Neural crest cell (in vitro differentiated cells): Measurements from ENCODE around the gene SYNGAP1. TPM values are rescaled to one million over a fixed set of nuclear protein-coding genes. Genes with fewer than 3 reads are reported as not detected.
A peak's percentile ranks its signal among the peaks of the same experiment; 100 is the strongest.

Source experiments
- DNase-seq: peaks from one replicate; pipeline ENCODE4 v3.0.0; 2021; ENCODE audit warnings: low read depth, mixed read lengths, low spot score
- H3K27ac Mint-ChIP-seq: one replicate; pipeline ENCODE4 v1.8.0; 2021; ENCODE audit warnings: mild to moderate bottlenecking, mixed read lengths; ENCODE audit not compliant: unreplicated experiment
- H3K27me3 Mint-ChIP-seq: 2 replicates; pipeline ENCODE4 v1.8.0; 2021; ENCODE audit warnings: low read depth, mild to moderate bottlenecking, mixed read lengths
- H3K36me3 Mint-ChIP-seq: 2 replicates; pipeline ENCODE4 v1.8.0; 2021; ENCODE audit warnings: low read depth, mild to moderate bottlenecking, mixed read lengths
- H3K4me1 Mint-ChIP-seq: 2 replicates; pipeline ENCODE4 v1.8.0; 2021; ENCODE audit warnings: mixed read lengths
- H3K4me3 Mint-ChIP-seq: one replicate; pipeline ENCODE4 v1.8.0; 2021; ENCODE audit warnings: mild to moderate bottlenecking, mixed read lengths
- H3K9me3 Mint-ChIP-seq: 2 replicates; pipeline ENCODE4 v1.8.0; 2021; ENCODE audit warnings: mixed read lengths
- total RNA-seq: library from RNA; stranded (reverse); gene quantifications from 2 replicates; pipeline ENCODE4 v1.2.1, GENCODE V29; 2021
- TF ChIP-seq, protein P1 (sequence below): fragments of 200-600 bp; sonication (generic); conservative IDR thresholded peaks from 2 replicates; pipeline ENCODE4 v1.5.0; 2021; ENCODE audit warnings: antibody characterized with exemption, mild to moderate bottlenecking

SYNGAP1 gene
- total RNA-seq, 1 donor from 2014 or later: 72.4 TPM

DNA sequence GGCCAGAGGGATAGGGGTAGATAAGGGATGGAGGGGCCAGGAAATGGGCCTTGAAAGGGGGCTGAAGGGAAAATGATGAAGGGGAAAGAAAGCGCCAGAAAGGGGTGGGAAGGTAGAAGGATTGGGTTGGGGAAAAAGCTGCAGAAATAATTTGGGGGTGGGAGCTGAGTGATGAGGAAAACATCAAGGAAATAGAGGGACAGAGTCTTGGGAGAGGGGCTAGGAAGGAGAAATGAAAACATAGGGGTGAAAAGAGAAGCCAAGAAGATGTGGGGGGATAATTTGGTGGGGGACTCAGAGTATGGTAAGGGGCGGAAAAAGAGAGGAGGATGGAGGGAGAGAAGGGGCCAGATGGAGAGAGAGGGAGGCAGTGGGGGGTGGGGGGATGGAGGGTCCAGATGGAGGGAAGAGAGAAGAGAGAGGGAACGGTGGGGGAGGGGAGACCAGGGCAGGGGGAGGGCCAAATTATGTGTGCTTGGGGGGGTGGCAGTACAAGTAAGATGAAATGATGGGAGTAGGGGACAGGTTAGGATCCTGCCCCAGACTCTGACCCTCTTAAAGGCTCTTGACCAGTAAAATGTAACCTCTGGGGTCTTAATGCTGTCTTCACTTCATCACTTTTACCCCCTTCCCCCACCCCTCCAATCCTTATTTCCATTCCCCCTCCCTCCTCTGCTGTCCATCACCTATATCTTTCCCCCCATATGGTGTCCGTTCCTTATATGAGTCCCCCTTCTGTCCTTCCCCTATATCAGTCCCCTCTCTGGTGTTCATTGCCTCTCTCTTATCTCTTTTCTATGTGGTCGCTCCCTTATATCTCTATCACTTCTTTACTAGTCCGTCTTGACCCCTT, 852 bp downstream of the SYNGAP1 start:
- DNase-seq: no peak
- TF ChIP-seq, protein P1, sequence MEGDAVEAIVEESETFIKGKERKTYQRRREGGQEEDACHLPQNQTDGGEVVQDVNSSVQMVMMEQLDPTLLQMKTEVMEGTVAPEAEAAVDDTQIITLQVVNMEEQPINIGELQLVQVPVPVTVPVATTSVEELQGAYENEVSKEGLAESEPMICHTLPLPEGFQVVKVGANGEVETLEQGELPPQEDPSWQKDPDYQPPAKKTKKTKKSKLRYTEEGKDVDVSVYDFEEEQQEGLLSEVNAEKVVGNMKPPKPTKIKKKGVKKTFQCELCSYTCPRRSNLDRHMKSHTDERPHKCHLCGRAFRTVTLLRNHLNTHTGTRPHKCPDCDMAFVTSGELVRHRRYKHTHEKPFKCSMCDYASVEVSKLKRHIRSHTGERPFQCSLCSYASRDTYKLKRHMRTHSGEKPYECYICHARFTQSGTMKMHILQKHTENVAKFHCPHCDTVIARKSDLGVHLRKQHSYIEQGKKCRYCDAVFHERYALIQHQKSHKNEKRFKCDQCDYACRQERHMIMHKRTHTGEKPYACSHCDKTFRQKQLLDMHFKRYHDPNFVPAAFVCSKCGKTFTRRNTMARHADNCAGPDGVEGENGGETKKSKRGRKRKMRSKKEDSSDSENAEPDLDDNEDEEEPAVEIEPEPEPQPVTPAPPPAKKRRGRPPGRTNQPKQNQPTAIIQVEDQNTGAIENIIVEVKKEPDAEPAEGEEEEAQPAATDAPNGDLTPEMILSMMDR: no peak
- Mint-ChIP-seq H3K36me3 (peaks cover 16% of the 10 kb centered on the region), H3K4me3 (peak overlapping the region; percentile 95), H3K27me3 (peaks cover 5% of the 10 kb centered on the region), H3K27ac (no peak overlapping the region), H3K9me3 (no peaks in the 10 kb centered on the region), H3K4me1 (peaks cover 85% of the 10 kb centered on the region)

DNA sequence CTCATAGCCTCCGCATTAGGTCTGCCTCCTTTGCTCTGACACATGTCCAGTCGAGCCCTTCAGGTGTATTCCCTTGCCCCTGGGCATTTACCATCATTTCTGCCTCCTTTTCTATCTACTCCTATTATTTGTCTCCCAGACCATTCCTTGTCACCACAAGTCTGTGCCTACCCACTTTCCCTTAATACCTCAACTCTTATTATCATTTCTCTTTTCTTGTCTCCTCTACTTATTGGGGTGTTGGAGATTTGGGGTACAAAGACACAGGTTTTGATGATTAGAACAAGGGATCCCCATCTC, 1.4 kb downstream of the SYNGAP1 start:
- H3K4me1 Mint-ChIP-seq: peaks cover 85% of the 10 kb centered on the region

DNA sequence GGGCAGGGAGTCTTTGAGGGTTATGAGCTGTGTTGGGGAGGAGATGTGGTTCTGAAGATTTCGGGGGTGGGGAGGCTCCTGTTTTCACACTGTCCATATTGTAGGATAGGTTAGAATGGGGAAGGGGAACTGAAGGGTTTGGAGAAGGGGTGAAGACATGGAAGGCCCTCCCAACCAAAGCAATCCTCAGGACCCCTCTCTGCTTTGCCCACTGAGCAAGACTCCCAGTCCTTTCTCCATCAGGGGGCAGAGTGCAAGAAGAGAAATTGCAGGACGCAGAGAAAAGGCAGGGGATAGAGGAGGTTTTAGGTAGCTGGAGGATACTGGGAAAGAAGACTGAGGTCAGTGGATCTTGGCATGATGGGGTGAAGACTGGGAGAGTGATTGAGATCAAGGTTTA, 3.9 kb downstream of the SYNGAP1 start:
- Mint-ChIP-seq H3K4me3 (peak overlapping the region; percentile 95), H3K27me3 (no peaks in the 10 kb centered on the region), H3K27ac (no peak overlapping the region), H3K9me3 (no peaks in the 10 kb centered on the region), H3K4me1 (peaks cover 84% of the 10 kb centered on the region), H3K36me3 (peaks cover 13% of the 10 kb centered on the region)
- TF ChIP-seq, protein P1: no peak
- no peak for DNase-seq

More for the DNA sequence above, 1.4 kb downstream of the SYNGAP1 start:
- H3K9me3 Mint-ChIP-seq: no peaks in the 10 kb centered on the region
- no peak overlapping the region for H3K27ac Mint-ChIP-seq
- TF ChIP-seq, protein P1: no peak
- peaks cover 5% of the 10 kb centered on the region for H3K27me3 Mint-ChIP-seq
- H3K36me3 Mint-ChIP-seq: peaks cover 16% of the 10 kb centered on the region
- H3K4me3 Mint-ChIP-seq: peak overlapping the region; percentile 95
- DNase-seq: no peak

DNA sequence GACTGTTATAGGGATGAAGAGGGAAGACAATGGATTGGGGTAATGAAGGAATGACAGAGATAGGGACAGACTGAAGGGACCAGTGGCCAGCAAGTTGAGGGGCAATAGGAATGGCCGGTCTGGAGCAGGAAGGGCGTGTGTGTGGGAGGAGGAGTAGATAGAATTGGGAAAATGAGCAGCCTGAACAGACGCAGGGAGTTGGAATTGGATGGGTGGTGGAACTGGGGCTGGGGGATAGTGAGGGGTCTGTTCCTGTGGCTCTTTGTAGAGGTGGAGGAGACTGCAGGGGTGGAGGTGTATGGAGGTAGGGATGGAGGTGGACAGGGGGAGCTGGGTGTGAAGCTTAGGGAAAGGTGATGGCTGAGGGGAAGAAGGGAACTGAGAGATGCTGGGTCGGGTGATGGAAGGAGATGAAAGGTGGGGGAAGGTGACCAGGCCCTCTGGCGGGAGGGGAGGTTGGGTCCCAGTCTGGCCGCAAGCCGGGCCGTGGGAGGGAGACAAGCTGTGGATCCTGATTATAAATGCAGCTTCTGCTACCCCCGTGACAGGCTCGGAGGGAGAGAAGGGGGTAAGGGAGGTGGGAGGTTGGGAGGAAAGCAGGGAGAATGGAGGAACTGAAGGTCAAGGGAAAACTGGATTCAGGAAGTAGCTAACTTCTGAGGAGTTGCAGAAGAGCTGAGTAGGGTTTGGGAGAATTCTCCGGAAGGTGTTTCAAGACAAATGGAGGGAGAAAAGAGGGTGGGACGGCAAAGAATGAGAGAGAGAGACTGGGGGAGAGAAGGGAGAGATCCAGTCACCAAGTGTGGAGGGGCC, 5.2 kb downstream of the SYNGAP1 start:
- no peak for DNase-seq
- Mint-ChIP-seq H3K4me3 (peak overlapping the region; percentile 95), H3K9me3 (no peaks in the 10 kb centered on the region), H3K27ac (peak overlapping the region; percentile 86), H3K27me3 (no peaks in the 10 kb centered on the region), H3K36me3 (peaks cover 13% of the 10 kb centered on the region), H3K4me1 (peaks cover 85% of the 10 kb centered on the region)
- TF ChIP-seq, protein P1: no peak

DNA sequence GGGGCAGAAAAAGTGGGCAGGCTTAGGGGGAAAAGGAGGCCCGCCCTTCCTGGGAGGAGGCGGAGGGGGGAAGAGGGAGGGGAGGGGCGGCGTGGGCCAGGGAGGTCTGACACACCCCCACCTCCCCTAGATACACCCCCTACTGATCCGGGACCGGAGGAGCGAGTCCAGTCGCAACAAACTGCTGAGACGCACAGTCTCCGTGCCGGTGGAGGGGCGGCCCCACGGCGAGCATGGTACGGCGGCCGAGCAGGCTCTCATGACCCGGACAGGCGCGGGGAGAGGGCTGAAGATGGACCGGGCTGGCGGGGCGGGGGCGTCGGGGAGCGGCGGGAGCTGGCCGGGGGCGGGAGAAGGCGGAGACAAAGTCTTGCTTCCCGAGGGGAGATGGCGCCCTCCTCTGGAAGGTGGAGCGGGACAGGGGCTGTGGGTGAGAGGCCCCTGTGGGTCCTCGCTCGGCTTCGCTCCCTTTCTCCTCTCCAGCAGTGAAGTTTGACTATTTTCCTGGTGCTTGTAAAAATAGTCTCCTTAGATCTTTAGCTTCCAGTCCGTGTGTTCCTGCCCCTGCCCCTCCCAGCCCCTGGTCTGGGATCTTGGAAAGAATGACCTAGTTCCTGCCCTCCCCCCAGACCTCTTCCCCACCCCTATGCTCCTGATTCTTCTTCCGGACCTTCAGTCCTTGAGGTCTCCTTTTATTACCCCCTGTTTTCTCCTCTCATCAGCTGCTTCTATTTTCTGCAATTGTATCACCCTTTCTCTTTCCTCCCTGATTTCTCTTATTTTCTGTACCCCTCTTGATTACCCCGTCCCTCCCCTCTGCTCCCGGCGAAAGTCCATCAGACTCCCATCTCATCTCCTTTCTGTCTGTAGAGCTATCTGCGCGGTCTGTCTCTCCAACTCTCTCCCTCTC, 6.1 kb downstream of the SYNGAP1 start:
- Mint-ChIP-seq H3K27me3 (no peaks in the 10 kb centered on the region), H3K4me1 (peaks cover 92% of the 10 kb centered on the region), H3K36me3 (peaks cover 13% of the 10 kb centered on the region), H3K4me3 (peak overlapping the region; percentile 95), H3K9me3 (no peaks in the 10 kb centered on the region), H3K27ac (peak overlapping the region; percentile 86)
- peak; percentile 83 for DNase-seq
- TF ChIP-seq, protein P1: peak; percentile 68
